ENCODE results near the gene CPNE7. TPM values are rescaled to one million over a fixed set of nuclear protein-coding genes. Genes with fewer than 3 reads are reported as not detected.

The CPNE7 gene
- total and polyA plus RNA-seq, 9 of the 15 experiments (the other 6 are each of a cell fraction or from before 2014, with no cell fraction given), result 0.30 to 73.4 (median 32.7) TPM

DNA sequence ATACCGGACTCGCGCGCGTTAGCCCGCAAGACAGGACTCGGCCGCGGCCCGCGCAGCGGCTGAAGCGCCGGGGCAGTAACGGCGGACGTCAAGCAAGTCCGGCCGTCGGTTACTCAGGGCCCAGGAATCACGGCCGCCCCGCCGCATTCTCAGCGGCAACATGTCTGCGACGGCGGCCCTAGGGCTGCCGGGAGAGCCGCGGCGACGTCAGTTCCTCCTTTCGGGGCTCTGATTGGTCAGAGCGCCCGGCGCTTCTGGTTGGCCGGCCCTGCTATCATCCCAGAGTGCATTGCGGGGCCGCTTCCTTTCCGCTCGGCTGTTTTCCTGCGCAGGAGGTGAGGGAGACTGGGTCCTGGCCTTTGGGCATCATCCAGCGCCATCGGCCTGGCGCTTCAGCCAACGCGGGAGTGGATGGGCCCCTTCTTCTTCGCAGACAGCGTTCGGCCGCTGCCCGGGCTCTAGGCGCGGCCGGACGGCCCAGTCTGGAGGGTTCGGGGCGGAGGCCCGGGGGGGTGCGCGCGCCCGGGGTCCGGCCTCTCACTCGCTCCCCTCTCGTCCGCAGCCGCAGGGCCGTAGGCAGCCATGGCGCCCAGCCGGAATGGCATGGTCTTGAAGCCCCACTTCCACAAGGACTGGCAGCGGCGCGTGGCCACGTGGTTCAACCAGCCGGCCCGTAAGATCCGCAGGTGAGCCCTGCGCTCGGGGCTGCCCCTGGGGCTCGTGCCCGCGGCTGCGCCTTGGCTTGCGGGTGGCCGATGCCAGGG, 15.0 kb upstream of the CPNE7 start, which contains the start of gene RPL13 (continued):
- no peak for TF ChIP-seq PHB2 (IDR thresholded peaks at IDR 0.05; ENCODE audit: low read depth)
- no peak for TF ChIP-seq SREBF1 (IDR thresholded peaks at IDR 0.05; ENCODE audit: borderline replicate concordance, low read depth, low read length)
- TF ChIP-seq, protein P1, sequence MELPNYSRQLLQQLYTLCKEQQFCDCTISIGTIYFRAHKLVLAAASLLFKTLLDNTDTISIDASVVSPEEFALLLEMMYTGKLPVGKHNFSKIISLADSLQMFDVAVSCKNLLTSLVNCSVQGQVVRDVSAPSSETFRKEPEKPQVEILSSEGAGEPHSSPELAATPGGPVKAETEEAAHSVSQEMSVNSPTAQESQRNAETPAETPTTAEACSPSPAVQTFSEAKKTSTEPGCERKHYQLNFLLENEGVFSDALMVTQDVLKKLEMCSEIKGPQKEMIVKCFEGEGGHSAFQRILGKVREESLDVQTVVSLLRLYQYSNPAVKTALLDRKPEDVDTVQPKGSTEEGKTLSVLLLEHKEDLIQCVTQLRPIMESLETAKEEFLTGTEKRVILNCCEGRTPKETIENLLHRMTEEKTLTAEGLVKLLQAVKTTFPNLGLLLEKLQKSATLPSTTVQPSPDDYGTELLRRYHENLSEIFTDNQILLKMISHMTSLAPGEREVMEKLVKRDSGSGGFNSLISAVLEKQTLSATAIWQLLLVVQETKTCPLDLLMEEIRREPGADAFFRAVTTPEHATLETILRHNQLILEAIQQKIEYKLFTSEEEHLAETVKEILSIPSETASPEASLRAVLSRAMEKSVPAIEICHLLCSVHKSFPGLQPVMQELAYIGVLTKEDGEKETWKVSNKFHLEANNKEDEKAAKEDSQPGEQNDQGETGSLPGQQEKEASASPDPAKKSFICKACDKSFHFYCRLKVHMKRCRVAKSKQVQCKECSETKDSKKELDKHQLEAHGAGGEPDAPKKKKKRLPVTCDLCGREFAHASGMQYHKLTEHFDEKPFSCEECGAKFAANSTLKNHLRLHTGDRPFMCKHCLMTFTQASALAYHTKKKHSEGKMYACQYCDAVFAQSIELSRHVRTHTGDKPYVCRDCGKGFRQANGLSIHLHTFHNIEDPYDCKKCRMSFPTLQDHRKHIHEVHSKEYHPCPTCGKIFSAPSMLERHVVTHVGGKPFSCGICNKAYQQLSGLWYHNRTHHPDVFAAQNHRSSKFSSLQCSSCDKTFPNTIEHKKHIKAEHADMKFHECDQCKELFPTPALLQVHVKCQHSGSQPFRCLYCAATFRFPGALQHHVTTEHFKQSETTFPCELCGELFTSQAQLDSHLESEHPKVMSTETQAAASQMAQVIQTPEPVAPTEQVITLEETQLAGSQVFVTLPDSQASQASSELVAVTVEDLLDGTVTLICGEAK (IDR thresholded peaks at IDR 0.05), result peak; percentile 76
- TF ChIP-seq, protein P1 (CRISPR knock-in tag; IDR thresholded peaks at IDR 0.05), result no peak
- TF ChIP-seq, protein P2, sequence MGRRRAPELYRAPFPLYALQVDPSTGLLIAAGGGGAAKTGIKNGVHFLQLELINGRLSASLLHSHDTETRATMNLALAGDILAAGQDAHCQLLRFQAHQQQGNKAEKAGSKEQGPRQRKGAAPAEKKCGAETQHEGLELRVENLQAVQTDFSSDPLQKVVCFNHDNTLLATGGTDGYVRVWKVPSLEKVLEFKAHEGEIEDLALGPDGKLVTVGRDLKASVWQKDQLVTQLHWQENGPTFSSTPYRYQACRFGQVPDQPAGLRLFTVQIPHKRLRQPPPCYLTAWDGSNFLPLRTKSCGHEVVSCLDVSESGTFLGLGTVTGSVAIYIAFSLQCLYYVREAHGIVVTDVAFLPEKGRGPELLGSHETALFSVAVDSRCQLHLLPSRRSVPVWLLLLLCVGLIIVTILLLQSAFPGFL (CRISPR knock-in tag; IDR thresholded peaks at IDR 0.05), result no peak
- TF ChIP-seq SMARCC2 (IDR thresholded peaks at IDR 0.05; ENCODE audit: low read depth), result no peak
- TF ChIP-seq, protein P3, sequence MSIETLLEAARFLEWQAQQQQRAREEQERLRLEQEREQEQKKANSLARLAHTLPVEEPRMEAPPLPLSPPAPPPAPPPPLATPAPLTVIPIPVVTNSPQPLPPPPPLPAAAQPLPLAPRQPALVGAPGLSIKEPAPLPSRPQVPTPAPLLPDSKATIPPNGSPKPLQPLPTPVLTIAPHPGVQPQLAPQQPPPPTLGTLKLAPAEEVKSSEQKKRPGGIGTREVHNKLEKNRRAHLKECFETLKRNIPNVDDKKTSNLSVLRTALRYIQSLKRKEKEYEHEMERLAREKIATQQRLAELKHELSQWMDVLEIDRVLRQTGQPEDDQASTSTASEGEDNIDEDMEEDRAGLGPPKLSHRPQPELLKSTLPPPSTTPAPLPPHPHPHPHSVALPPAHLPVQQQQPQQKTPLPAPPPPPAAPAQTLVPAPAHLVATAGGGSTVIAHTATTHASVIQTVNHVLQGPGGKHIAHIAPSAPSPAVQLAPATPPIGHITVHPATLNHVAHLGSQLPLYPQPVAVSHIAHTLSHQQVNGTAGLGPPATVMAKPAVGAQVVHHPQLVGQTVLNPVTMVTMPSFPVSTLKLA (conservative IDR thresholded peaks at IDR 0.05), result peak; percentile 77 to 90
- TF ChIP-seq, protein P4, sequence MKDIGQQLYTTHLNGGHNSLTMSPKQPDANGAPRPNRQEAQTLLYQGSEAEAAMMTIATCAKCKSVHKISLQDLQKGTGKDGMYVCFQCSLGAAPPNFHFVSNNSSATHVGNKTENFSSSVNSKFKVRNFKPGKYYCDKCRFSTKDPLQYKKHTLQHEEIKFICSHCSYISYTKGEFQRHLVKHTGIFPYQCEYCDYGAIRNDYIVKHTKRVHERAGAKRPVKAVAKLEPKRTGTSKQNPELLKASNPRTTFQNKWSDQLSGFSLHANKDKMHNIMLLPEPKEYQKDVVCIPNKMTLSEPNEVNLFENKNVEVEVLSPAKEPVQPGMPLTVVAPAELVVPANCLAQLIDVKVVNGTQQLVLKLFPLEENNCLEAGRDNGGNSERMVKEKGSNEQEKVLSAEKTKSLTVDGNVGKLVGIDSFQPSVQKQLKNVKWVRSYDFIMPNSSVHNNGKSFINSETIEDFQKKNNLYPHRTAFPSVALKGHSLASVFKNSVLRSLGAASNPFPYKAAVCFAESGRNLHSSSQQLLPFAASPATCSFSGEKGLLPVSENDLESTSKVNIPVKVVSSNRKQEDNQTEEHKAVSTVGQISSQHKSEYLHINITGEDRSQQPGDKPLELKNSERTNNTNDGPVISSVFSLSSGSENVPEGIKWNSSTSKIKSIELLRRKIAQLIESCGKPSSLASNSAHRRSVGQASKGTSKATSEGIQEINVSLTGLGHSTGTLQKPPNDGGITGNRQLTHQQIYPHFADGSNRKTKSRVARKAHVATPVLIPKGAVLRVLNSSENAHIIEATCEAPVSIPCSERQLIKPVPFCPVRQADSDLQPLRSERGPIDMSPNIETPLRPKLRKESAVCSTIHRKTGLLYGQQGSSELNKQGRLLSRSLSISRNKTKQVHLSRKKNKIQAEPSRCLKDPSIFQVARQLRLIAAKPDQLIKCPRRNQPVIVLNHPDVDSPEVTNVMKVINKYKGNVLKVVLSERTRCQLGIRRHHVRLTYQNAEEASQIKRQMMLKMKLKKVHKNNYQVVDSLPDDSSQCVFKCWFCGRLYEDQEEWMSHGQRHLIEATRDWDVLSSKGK (CRISPR knock-in tag; IDR thresholded peaks at IDR 0.05), result no peak
- TF ChIP-seq, protein P5, sequence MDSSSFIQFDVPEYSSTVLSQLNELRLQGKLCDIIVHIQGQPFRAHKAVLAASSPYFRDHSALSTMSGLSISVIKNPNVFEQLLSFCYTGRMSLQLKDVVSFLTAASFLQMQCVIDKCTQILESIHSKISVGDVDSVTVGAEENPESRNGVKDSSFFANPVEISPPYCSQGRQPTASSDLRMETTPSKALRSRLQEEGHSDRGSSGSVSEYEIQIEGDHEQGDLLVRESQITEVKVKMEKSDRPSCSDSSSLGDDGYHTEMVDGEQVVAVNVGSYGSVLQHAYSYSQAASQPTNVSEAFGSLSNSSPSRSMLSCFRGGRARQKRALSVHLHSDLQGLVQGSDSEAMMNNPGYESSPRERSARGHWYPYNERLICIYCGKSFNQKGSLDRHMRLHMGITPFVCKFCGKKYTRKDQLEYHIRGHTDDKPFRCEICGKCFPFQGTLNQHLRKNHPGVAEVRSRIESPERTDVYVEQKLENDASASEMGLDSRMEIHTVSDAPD (CRISPR knock-in tag; IDR thresholded peaks at IDR 0.05), result no peak
- no peak for TF ChIP-seq SMARCA4 (IDR thresholded peaks at IDR 0.05)

All from K562 (cell line).